Osteoblast (primary cell): ENCODE results near the gene MED13L. TPM values are rescaled to one million over a fixed set of nuclear protein-coding genes. Genes with fewer than 3 reads are reported as not detected.

ENCODE experiments used
- DNase-seq: peaks from one replicate; pipeline ENCODE4 v3.0.0; 2011; ENCODE audit warnings: low spot score, mixed read lengths; ENCODE audit not compliant: insufficient read length; ENCODE audit errors: missing footprints
- H2AFZ ChIP-seq: 2 replicates; pipeline ENCODE4 v1.6.0; 2011; ENCODE audit warnings: mild to moderate bottlenecking, low read length
- H3K27ac ChIP-seq: 2 replicates; pipeline ENCODE4 v1.5.1; 2011; ENCODE audit warnings: mild to moderate bottlenecking, low read depth, low read length, moderate library complexity
- H3K27me3 ChIP-seq: 2 replicates; pipeline ENCODE4 v1.6.0; 2012; ENCODE audit warnings: mild to moderate bottlenecking, control low read depth, inconsistent platforms, low read length, moderate library complexity; ENCODE audit not compliant: insufficient read depth
- H3K36me3 ChIP-seq: 2 replicates; pipeline ENCODE4 v1.5.1; 2011; ENCODE audit warnings: mild to moderate bottlenecking, low read length, control low read depth, moderate library complexity; ENCODE audit not compliant: insufficient read depth
- H3K4me1 ChIP-seq: 2 replicates; pipeline ENCODE4 v1.5.1; 2011; ENCODE audit warnings: mild to moderate bottlenecking, low read length, control low read depth, moderate library complexity; ENCODE audit not compliant: insufficient read depth
- H3K4me2 ChIP-seq: 2 replicates; pipeline ENCODE4 v1.6.0; 2011; ENCODE audit warnings: mild to moderate bottlenecking, low read length; ENCODE audit not compliant: insufficient read depth
- H3K4me3 ChIP-seq: fragments of 200-600 bp; sonication (generic); 3 replicates; pipeline ENCODE4 v1.5.1; 2012; ENCODE audit warnings: mild to moderate bottlenecking, low read length, inconsistent platforms; ENCODE audit not compliant: insufficient read depth
- H3K79me2 ChIP-seq: 2 replicates; pipeline ENCODE4 v1.6.0; 2012; ENCODE audit warnings: mild to moderate bottlenecking, low read length, control low read depth, inconsistent platforms; ENCODE audit not compliant: insufficient read depth
- H3K9me3 ChIP-seq: 2 replicates; pipeline ENCODE4 v1.5.1; 2011; ENCODE audit warnings: low read depth, low read length, control low read depth
- H4K20me1 ChIP-seq: 2 replicates; pipeline ENCODE4 v1.6.0; 2012; ENCODE audit warnings: mild to moderate bottlenecking, low read length, control low read depth; ENCODE audit not compliant: insufficient read depth
- CTCF ChIP-seq: IDR thresholded peaks from 2 replicates; pipeline ENCODE4 v1.5.1; 2011; ENCODE audit warnings: mild to moderate bottlenecking, low read depth, low read length, moderate library complexity; ENCODE audit errors: extremely low read depth
- total RNA-seq: library from RNA; depleted of rRNA; stranded (reverse); fragments of >200 nt; gene quantifications from 2 replicates; pipeline ENCODE4 v1.2.3, GENCODE V29; 2012

The MED13L gene
- total RNA-seq, 1 donor: 359 TPM

- Histone ChIP-seq H3K27me3 (no peaks in the 10 kb centered on the region), H3K4me1 (peaks cover 14% of the 10 kb centered on the region), H3K4me2 (no peak overlapping the region), H2AFZ (no peak overlapping the region), H3K27ac (no peak overlapping the region), H3K79me2 (peaks cover 94% of the 10 kb centered on the region), H3K4me3 (no peak overlapping the region), H4K20me1 (peaks cover 66% of the 10 kb centered on the region), H3K36me3 (no peaks in the 10 kb centered on the region), H3K9me3 (no peaks in the 10 kb centered on the region)
- DNase-seq: no peak
- TF ChIP-seq CTCF: no peak
Measured at GRCh38 chr12:116209503-116209902, 68.0 kb downstream of the MED13L start.

GRCh38 chr12:116207274-116207673 is 70.2 kb downstream of the MED13L start:
- H3K79me2 ChIP-seq: peaks cover 95% of the 10 kb centered on the region
- no peaks in the 10 kb centered on the region for H3K36me3 ChIP-seq
- H3K4me1 ChIP-seq: peaks cover 18% of the 10 kb centered on the region
- H4K20me1 ChIP-seq: peaks cover 72% of the 10 kb centered on the region
- no peaks in the 10 kb centered on the region for H3K27me3 ChIP-seq
- no peak overlapping the region for H3K4me2 ChIP-seq
- no peak overlapping the region for H3K27ac ChIP-seq
- TF ChIP-seq CTCF: no peak
- H3K9me3 ChIP-seq: no peaks in the 10 kb centered on the region
- no peak overlapping the region for H3K4me3 ChIP-seq
- no peak overlapping the region for H2AFZ ChIP-seq
- no peak for DNase-seq

- no peaks in the 10 kb centered on the region for H3K36me3 ChIP-seq
- no peak for DNase-seq
- H3K4me2 ChIP-seq: no peak overlapping the region
- no peaks in the 10 kb centered on the region for H3K9me3 ChIP-seq
- peaks cover 23% of the 10 kb centered on the region for H3K4me1 ChIP-seq
- no peak for TF ChIP-seq CTCF
- no peak overlapping the region for H3K27ac ChIP-seq
- no peak overlapping the region for H2AFZ ChIP-seq
- H3K4me3 ChIP-seq: no peak overlapping the region
- H3K79me2 ChIP-seq: peaks cover 95% of the 10 kb centered on the region
- peaks cover 76% of the 10 kb centered on the region for H4K20me1 ChIP-seq
- H3K27me3 ChIP-seq: no peaks in the 10 kb centered on the region
Measured at GRCh38 chr12:116206828-116207227, 70.7 kb downstream of the MED13L start.

- H3K27ac ChIP-seq: no peak overlapping the region
- no peak overlapping the region for H2AFZ ChIP-seq
- H3K79me2 ChIP-seq: peaks cover 95% of the 10 kb centered on the region
- no peaks in the 10 kb centered on the region for H3K9me3 ChIP-seq
- H3K4me2 ChIP-seq: no peak overlapping the region
- TF ChIP-seq CTCF: no peak
- peaks cover 77% of the 10 kb centered on the region for H4K20me1 ChIP-seq
- no peak overlapping the region for H3K4me3 ChIP-seq
- H3K4me1 ChIP-seq: peaks cover 30% of the 10 kb centered on the region
- no peaks in the 10 kb centered on the region for H3K27me3 ChIP-seq
- no peak for DNase-seq
- H3K36me3 ChIP-seq: no peaks in the 10 kb centered on the region
Measured at GRCh38 chr12:116204785-116205184, 72.7 kb downstream of the MED13L start.
